Measurements from ENCODE around the gene CYB5R3.
"Not testable (repeated sequence)": the region's sequence is repeated elsewhere in the genome, so short reads cannot be mapped to it uniquely, and the experiment has no call there.

GRCh38 chr22:42580040-42580439 is 69.2 kb downstream of the CYB5R3 start:
- TF ChIP-seq CTCF (conservative IDR thresholded peaks at IDR 0.05 in 1 of 2, IDR thresholded peaks at IDR 0.05 in 1 of 2; ENCODE audit: low read depth in 1 of 2, low read length in 2 of 2); EZH2 (IDR thresholded peaks at IDR 0.05; ENCODE audit: low read length, missing control alignments): not testable (repeated sequence)
